Keratinocyte (primary cell): Measurements from ENCODE around the gene ARID5B. TPM values are rescaled to one million over a fixed set of nuclear protein-coding genes. Genes with fewer than 3 reads are reported as not detected.

Experiments used
- DNase-seq: peaks from one replicate; pipeline ENCODE4 v3.0.0-alpha.2; 2011; ENCODE audit warnings: low read depth, missing footprints, low spot score
- FAIRE-seq: peaks from 2 replicates; lab custom pipeline; 2011; peaks lifted over from hg19 to GRCh38; lab: Jason Lieb, UNC
- H2AFZ ChIP-seq: 2 replicates; pipeline ENCODE4 v1.6.0; 2012; ENCODE audit warnings: low read length, control low read depth, inconsistent platforms; ENCODE audit not compliant: control insufficient read depth
- H3K27ac ChIP-seq: 2 replicates; pipeline ENCODE4 v1.5.1; 2011; ENCODE audit warnings: low read length; ENCODE audit not compliant: control insufficient read depth, insufficient read depth
- H3K27me3 ChIP-seq: 3 replicates; pipeline ENCODE4 v1.6.0; 2011; ENCODE audit warnings: low read length; ENCODE audit not compliant: control insufficient read depth, insufficient read depth; ENCODE audit errors: extremely low read depth
- H3K36me3 ChIP-seq, 2 experiments: 2 replicates in 1 of 2; 3 replicates in 1 of 2; pipeline ENCODE4 v1.5.1; 2011; ENCODE audit warnings: low read length in 2 of 2, mild to moderate bottlenecking in 1 of 2; ENCODE audit not compliant: control insufficient read depth in 2 of 2, insufficient read depth in 2 of 2; ENCODE audit errors: extremely low read depth in 1 of 2
- H3K4me1 ChIP-seq: 3 replicates; pipeline ENCODE4 v1.5.1; 2011; ENCODE audit warnings: low read length; ENCODE audit not compliant: control insufficient read depth, insufficient read depth; ENCODE audit errors: extremely low read depth
- H3K4me2 ChIP-seq: 3 replicates; pipeline ENCODE4 v1.6.0; 2011; ENCODE audit warnings: low read depth, low read length; ENCODE audit not compliant: control insufficient read depth, insufficient read depth; ENCODE audit errors: extremely low read depth
- H3K4me3 ChIP-seq, 3 experiments: fragments of 200-600 bp in 1 of 3; sonication (generic) in 1 of 3; 2 replicates in 2 of 3; 3 replicates in 1 of 3; pipeline ENCODE4 v1.5.1; 2011 to 2016; ENCODE audit warnings: low read length in 3 of 3, mild to moderate bottlenecking in 3 of 3, control low read depth in 2 of 3, inconsistent platforms in 1 of 3, low read depth in 1 of 3, mixed read lengths in 1 of 3, mixed run types in 1 of 3, moderate library complexity in 1 of 3; ENCODE audit not compliant: control insufficient read depth in 2 of 3, insufficient read depth in 2 of 3; ENCODE audit errors: extremely low read depth in 1 of 3
- H3K79me2 ChIP-seq: 2 replicates; pipeline ENCODE4 v1.6.0; 2012; ENCODE audit warnings: low read length; ENCODE audit not compliant: control insufficient read depth, insufficient read depth
- H3K9ac ChIP-seq: 3 replicates; pipeline ENCODE4 v1.6.0; 2011; ENCODE audit warnings: low read length; ENCODE audit not compliant: control insufficient read depth, insufficient read depth; ENCODE audit errors: extremely low read depth
- H3K9me1 ChIP-seq: 3 replicates; pipeline ENCODE4 v1.6.0; 2011; ENCODE audit warnings: low read length; ENCODE audit not compliant: control insufficient read depth, insufficient read depth; ENCODE audit errors: extremely low read depth
- H3K9me3 ChIP-seq: 2 replicates; pipeline ENCODE4 v1.5.1; 2012; ENCODE audit warnings: low read depth, low read length; ENCODE audit not compliant: control insufficient read depth
- H4K20me1 ChIP-seq: 3 replicates; pipeline ENCODE4 v1.6.0; 2011; ENCODE audit warnings: low read length; ENCODE audit not compliant: control insufficient read depth, insufficient read depth; ENCODE audit errors: extremely low read depth
- EZH2 ChIP-seq: IDR thresholded peaks from one replicate; pipeline ENCODE4 v1.6.1; 2012; ENCODE audit warnings: inconsistent platforms, mild to moderate bottlenecking, low read length, moderate library complexity
- dilution Hi-C: fragments of 300-500 bp; cut with MboI; formaldehyde crosslinking; loops from one replicate; pipeline ENCODE4 v1.7.0; 2020; ENCODE audit warnings: low sequenced_read_pairs; ENCODE audit not compliant: extremely low pct_ligation_motif_present
- polyA plus RNA-seq, 5 experiments: library from polyadenylated mRNA; depleted of rRNA in 3 of 5; stranded (reverse) in 3 of 5; stranded (forward) in 1 of 5; unstranded in 1 of 5; fragments of >200 nt; gene quantifications; 1 replicate in 1 of 5; 2 replicates in 3 of 5; 3 replicates in 1 of 5; pipeline versions ENCODE4 v1.2.1 to v1.2.3, GENCODE V29; 2011 to 2012; ENCODE audit warnings: missing spikeins in 2 of 5, low read depth in 1 of 5, low replicate concordance in 1 of 5
- TF ChIP-seq, protein P1 (sequence below), 3 experiments: IDR thresholded peaks in 1 of 3; conservative IDR thresholded peaks in 1 of 3; optimal IDR thresholded peaks in 1 of 3; 2 replicates in 2 of 3; 3 replicates in 1 of 3; pipeline versions ENCODE3 to v1.5.1; 2011; ENCODE audit warnings: low read length in 3 of 3, mild to moderate bottlenecking in 3 of 3, moderate library complexity in 2 of 3, control low read depth in 1 of 3, inconsistent platforms in 1 of 3; ENCODE audit not compliant: insufficient read depth in 2 of 3; ENCODE audit errors: extremely low read depth in 1 of 3

The ARID5B gene
- polyA plus RNA-seq, 1 donor (not counting 4 experiments of a cell fraction or from before 2014, with no cell fraction given): 7.0 TPM

DNA sequence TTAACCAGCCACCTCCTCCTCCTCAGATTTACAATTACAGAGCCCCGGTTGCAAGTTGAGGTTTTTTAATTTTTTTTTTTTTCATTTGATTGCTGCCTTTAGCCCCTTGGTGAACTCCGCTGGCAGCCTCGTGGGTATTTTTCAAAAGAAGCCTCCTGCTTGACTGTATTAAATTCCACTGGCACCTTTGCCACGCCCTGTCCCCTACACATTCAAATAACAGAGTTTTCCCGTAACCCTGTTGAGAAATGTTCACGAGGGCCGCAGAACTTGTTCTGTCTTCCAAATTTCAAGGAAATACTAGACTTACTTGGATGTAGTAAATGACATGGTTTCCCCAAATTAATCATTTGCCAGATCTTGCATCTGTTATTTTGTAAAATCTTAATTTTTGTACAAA, 167.0 kb downstream of the ARID5B start:
- H3K36me3 ChIP-seq: peaks cover 7 to 31% of the 10 kb centered on the region in 2 experiments
- H3K4me2 ChIP-seq: no peak overlapping the region
- TF ChIP-seq, protein P1, sequence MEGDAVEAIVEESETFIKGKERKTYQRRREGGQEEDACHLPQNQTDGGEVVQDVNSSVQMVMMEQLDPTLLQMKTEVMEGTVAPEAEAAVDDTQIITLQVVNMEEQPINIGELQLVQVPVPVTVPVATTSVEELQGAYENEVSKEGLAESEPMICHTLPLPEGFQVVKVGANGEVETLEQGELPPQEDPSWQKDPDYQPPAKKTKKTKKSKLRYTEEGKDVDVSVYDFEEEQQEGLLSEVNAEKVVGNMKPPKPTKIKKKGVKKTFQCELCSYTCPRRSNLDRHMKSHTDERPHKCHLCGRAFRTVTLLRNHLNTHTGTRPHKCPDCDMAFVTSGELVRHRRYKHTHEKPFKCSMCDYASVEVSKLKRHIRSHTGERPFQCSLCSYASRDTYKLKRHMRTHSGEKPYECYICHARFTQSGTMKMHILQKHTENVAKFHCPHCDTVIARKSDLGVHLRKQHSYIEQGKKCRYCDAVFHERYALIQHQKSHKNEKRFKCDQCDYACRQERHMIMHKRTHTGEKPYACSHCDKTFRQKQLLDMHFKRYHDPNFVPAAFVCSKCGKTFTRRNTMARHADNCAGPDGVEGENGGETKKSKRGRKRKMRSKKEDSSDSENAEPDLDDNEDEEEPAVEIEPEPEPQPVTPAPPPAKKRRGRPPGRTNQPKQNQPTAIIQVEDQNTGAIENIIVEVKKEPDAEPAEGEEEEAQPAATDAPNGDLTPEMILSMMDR (optimal IDR thresholded peaks at IDR 0.05 in 1 of 3, IDR thresholded peaks at IDR 0.05 in 1 of 3, conservative IDR thresholded peaks at IDR 0.05 in 1 of 3; ENCODE audit: extremely low read depth in 1 of 3, insufficient read depth in 2 of 3, low read length in 3 of 3): no peak
- no peak for TF ChIP-seq EZH2
- peaks cover 11% of the 10 kb centered on the region for H3K4me1 ChIP-seq
- H3K79me2 ChIP-seq: no peaks in the 10 kb centered on the region
- dilution Hi-C loops: no loop called here
- FAIRE-seq (no peak), DNase-seq (no peak)
- no peaks in the 10 kb centered on the region for H4K20me1 ChIP-seq
- H3K4me3 ChIP-seq: no peak overlapping the region
- no peak overlapping the region for H2AFZ ChIP-seq
- H3K9ac ChIP-seq: no peak overlapping the region
- no peaks in the 10 kb centered on the region for H3K9me1 ChIP-seq
- H3K27ac ChIP-seq: no peak overlapping the region
- no peaks in the 10 kb centered on the region for H3K27me3 ChIP-seq
- H3K9me3 ChIP-seq: no peaks in the 10 kb centered on the region

DNA sequence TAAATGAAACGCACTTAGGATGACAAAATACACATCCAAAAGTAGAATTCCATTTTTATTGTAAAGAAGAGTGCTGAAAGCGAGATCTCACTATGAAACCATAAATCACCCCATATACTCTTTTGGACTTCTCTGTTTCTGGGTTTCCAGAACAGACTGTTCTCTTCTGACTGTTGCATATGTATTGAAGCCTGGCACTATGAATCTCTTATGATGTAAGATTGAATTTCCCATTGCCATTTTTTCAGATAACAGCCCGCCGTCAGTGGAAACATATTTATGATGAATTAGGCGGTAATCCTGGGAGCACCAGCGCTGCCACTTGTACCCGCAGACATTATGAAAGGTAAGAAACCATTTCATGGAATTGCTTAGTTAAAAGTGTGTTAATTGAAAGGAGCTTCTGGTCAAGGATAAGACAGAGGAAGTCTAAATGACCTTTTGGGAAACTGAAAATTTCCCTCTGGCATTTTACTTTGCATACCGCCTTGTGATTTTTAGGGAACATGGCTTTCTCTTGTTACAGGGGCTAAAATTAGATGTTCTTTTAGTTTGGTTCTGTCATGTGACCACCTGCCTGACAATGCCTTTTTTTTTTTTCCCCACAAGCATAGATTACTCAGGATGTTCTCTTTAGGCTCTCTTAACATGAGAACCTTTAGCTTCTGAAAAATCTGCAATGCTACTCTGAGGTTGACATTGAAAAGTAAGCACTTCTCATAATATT, 168.1 kb downstream of the ARID5B start:
- no peaks in the 10 kb centered on the region for H3K9me1 ChIP-seq
- H3K4me1 ChIP-seq: peaks cover 5% of the 10 kb centered on the region
- no peak overlapping the region for H3K27ac ChIP-seq
- H3K27me3 ChIP-seq: no peaks in the 10 kb centered on the region
- H2AFZ ChIP-seq: no peak overlapping the region
- H3K36me3 ChIP-seq: peaks cover 7 to 31% of the 10 kb centered on the region in 2 experiments
- no peak for DNase-seq
- dilution Hi-C loops: no loop called here
- TF ChIP-seq EZH2: no peak
- TF ChIP-seq, protein P1 (optimal IDR thresholded peaks at IDR 0.05 in 1 of 3, IDR thresholded peaks at IDR 0.05 in 1 of 3, conservative IDR thresholded peaks at IDR 0.05 in 1 of 3; ENCODE audit: extremely low read depth in 1 of 3, insufficient read depth in 2 of 3, low read length in 3 of 3): no peak
- no peak overlapping the region for H3K4me3 ChIP-seq
- no peak overlapping the region for H3K9ac ChIP-seq
- FAIRE-seq: no peak
- H3K9me3 ChIP-seq: no peaks in the 10 kb centered on the region
- H3K4me2 ChIP-seq: no peak overlapping the region
- no peaks in the 10 kb centered on the region for H3K79me2 ChIP-seq
- no peaks in the 10 kb centered on the region for H4K20me1 ChIP-seq
